Raji (cell line): ENCODE measurements around the gene WDR20.

Experiments
- POLR2A ChIP-seq: IDR thresholded peaks from 2 replicates; pipeline ENCODE4 v1.6.1; 2011; ENCODE audit warnings: low read depth, low read length, control low read depth; ENCODE audit not compliant: insufficient read depth

Gene WDR20

DNA sequence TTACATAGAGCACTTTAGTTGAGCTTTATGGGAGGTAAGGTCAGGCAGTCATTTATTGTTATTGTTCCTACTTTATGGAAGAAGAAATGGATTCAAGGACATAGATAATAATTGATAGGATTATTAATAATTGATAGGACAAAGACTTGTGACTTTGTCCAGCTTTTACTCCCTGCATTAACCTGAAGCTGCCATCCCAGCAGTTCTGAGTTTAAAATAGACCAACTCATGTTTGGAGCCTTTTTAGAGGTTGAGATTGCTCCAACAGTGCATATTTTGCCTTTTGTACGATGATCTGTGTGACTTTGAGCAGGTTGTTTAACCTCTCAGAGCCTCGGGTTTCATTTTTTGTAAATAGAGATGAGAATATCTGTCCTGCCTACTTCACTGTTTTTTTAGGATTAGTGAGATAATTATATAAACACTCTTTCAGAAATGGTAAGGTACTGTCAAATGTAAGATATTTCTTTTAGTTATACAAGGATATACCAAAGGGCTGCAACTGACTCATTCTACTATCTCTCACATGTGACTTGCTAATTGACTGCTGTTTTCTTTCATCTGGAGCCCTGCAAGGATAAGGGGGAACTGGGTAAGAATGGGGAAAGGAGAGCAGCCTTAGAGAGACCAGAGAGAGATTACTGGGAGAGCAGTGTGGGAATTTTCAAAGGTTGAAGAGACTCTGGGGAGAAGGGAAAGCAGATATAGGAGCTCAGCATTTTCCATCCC, 15.3 kb downstream of the WDR20 start:
- no peak for TF ChIP-seq POLR2A

- TF ChIP-seq POLR2A = no peak
Measured at GRCh38 chr14:102157346-102157745, 17.6 kb downstream of the WDR20 start.

GRCh38 chr14:102158797-102159196, 19.1 kb downstream of the WDR20 start:
- TF ChIP-seq POLR2A = no peak

DNA sequence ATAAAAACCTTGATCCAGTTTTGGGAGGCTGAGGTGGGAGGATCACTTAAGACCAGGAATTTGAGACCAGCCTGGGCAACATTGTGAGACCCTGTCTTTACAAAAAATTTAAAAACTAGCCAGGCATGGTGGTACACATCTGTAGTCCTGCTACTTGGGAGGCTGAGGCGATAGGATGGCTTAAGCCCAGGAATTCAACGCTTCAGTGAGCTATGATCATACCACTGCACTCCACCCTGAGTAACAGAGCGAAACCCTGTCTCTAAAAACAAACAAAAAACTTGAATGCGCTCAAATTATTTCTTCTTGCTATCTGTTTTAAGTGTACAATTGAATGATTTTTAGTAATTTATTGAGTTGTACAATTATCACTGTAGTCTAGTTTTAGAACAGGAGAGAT, 20.1 kb downstream of the WDR20 start:
- TF ChIP-seq POLR2A = no peak

- TF ChIP-seq POLR2A = no peak
Measured at GRCh38 chr14:102162487-102162886, 22.8 kb downstream of the WDR20 start.

DNA sequence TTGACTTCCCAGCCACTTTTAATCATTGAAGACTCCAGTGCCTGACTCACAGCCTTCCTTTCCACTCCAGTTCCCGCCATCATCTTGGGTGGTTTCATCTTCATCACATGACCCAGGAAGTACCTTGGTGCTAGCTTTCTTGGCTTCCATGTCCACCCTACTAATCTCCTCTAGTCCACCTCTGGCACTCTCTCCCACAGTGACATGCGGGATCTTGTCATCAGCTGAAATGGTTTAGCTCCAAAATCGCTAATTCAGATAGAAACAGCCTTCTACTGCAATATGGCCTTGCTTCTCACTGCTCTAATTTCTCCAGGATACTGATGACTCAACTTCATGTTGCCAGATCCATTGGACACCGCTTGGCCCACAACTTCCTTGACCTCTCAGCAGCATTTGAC, 24.5 kb downstream of the WDR20 start:
- no peak for TF ChIP-seq POLR2A

- TF ChIP-seq POLR2A = no peak
Measured at GRCh38 chr14:102164965-102165364, 25.3 kb downstream of the WDR20 start.

GRCh38 chr14:102170061-102170460, 30.4 kb downstream of the WDR20 start:
- TF ChIP-seq POLR2A = no peak

GRCh38 chr14:102171173-102172020, 31.7 kb downstream of the WDR20 start:
- no peak for TF ChIP-seq POLR2A

- no peak for TF ChIP-seq POLR2A
Measured at GRCh38 chr14:102177161-102177560, 37.5 kb downstream of the WDR20 start.

- no peak for TF ChIP-seq POLR2A
Measured at GRCh38 chr14:102178806-102179205, 39.1 kb downstream of the WDR20 start.

GRCh38 chr14:102180248-102180998, 40.7 kb downstream of the WDR20 start:
- no peak for TF ChIP-seq POLR2A

- TF ChIP-seq POLR2A = no peak
Measured at GRCh38 chr14:102181187-102181586, 41.5 kb downstream of the WDR20 start.

DNA sequence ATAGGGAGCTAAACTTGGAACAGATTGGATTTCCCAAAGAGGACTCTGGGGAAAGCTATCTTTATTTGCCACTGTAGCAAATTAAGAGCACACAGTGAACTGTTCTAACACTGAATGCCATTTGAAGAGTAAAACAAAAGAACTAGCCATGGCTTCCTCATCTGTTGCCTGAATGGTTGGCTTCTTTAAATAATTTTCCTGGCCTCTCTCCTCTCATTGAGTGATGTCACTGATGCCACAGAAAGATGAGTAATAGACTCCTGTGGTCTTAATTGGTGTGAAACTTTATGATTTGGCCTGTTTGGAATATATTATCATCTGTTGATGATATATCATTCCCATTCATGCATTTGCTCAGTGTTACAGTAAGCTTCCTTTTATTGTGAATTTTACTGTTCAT, 42.5 kb downstream of the WDR20 start:
- no peak for TF ChIP-seq POLR2A

DNA sequence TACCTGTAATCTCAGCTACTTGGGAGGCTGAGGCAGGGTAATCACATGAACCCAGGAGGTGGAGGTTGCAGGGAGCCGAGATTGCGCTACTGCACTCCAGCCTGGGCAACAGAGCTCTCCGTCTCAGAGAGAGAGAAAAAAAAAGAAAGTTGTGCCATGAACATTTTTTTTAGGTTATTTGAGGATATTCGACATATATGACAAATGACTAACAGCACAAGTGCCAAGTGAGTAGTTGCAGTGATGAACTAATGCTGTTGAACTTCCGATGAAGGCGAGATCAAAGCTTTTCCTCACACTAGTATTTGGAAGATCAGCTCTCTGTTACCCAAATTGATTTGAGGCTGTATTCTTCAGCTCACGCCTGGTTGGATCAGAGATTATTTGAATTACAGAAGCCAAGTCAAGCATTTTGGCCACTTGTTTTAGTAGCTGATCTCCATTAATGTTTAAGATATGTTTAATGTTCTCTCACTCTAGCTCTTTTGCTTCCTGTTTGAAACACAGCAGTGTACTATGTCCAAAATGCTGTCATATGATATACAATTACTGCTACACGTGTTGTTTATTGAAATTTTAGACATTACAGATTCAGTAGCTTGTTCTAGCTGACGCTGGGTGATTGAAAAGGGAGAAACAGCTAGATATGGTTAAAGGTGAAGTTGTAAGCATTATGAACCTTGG, 43.4 kb downstream of the WDR20 start:
- no peak for TF ChIP-seq POLR2A
